Neural cell (in vitro differentiated cells): ENCODE data around the gene BUB3.

Experiments
- EP300 ChIP-seq: fragments of 450-650 bp; conservative IDR thresholded peaks from 2 replicates; pipeline ENCODE4 v1.6.1; 2014; ENCODE audit warnings: antibody characterized with exemption, mild to moderate bottlenecking, moderate library complexity; ENCODE audit not compliant: poor library complexity, severe bottlenecking
- POLR2AphosphoS5 ChIP-seq: IDR thresholded peaks from 2 replicates; pipeline ENCODE4 v1.6.1; 2012

DNA sequence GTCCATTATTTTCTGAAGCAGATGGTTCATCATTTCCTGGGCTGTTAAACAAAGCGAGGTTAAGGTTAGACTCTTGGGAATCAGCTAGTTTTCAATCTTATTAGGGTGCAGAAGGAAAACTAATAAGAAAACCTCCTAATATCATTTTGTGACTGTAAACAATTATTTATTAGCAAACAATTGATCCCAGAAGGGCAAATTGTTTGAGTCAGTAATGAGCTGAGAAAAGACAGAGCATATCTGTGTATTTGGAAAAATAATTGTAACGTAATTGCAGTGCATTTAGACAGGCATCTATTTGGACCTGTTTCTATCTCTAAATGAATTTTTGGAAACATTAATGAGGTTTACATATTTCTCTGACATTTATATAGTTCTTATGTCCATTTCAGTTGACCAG lies 10.1 kb downstream of the BUB3 start:
- TF ChIP-seq EP300 (no peak), POLR2AphosphoS5 (no peak)
